GM21423 (cell line): ENCODE data around the gene DYNC1I2.
A peak's percentile ranks its signal among the peaks of the same experiment; 100 is the strongest.

Experiments used
- ATAC-seq: cut with Tn5 transposase; IDR thresholded peaks from one replicate; pipeline ENCODE4 v1.9.1; 2021; ENCODE audit warnings: mild to moderate bottlenecking, moderate library complexity; ENCODE audit not compliant: unreplicated experiment

Gene DYNC1I2

DNA sequence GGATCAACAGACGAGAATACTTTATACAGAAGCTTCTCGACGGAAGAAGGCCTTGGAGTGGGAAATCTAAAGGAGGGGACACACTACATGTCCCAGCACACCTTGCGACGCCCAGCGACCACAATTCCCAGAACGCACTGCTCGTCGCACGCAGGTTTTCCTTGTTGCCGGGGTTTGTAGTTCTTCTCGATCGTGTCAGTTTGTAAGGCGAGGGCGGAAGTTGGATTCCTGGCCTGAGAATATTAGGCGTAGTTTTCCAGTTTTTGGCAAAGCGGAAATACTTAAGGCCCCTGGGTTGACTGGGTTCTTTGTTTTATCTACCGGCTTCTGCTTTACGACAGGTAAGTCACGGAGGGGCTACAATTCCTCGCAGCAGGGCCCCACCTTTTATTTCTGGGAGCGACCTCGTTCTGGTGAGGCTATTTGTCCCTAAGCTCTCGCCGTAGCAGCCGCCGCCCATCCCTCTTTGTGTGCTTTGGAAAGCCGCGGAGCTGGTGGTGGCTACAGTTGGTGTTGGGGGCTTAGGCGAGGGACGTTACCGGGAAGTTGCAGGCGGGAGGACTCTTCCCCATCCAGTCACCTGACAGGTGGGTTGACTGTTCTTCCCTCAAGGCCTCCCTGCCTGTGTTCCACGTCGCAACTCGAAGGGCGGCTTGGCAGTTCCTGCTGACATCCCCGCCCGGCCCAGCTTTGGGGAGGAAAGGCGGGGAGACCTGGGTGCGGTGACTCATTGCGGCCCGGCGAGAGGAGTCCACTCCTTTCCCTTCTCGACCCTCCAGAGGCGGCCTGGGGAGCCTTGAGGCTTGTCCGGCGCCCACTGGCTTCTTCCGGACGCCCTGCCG lies at the start of gene DYNC1I2:
TSS of gene DYNC1I2 (plus strand) at position 183 of the 842 bp plus-strand sequence. CDS start 2,687 bp downstream, outside the sequence.
- ATAC-seq, result peak; percentile 82

- no peak for ATAC-seq
Observed at GRCh38 chr2:171651667-171652415, 35.4 kb upstream of the DYNC1I2 start.

GRCh38 chr2:171652416-171652785 lies 34.9 kb upstream of the DYNC1I2 start:
- peak; percentile 85 for ATAC-seq

DNA sequence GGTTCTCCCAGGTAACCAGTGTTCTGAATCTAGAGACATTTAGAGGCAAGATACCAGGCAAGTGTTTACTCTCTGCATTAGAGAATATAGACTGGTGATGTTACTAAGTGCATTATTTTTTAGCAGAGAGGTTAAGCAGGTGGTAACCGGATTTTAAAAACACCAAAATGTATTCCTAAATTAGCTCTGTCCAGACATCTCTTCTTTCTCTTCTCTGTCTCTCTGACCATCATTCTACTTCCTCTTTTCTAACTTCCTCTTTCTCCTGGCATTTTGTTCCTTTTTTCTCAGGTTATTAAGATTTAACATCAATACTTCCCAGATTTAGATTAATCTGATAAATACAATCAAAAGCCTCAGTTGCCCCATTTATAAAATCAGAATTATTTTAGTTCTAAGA lies 31.7 kb upstream of the DYNC1I2 start:
- peak; percentile 63 for ATAC-seq

DNA sequence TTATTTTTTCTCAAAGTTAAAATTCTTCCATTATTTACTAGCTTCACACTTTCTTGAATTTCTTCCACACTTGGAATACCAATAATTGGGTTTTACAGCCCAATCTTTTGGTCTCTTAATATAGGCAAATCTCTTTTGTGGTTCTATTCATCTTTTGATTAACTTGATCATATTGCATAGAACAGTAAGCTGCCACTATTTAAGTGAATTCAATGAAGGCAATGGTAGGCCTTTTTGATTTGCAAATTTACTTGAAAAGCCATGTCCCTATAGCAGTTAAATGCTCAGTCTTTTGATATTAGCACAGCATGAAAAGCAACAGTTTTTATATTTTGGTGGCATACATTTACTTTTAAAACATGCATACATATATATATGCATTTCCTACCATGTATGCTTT lies 20.2 kb upstream of the DYNC1I2 start:
- ATAC-seq, result no peak

- no peak for ATAC-seq
Observed at GRCh38 chr2:171668183-171668582, 19.1 kb upstream of the DYNC1I2 start.

- ATAC-seq, result no peak
Observed at GRCh38 chr2:171669121-171669520, 18.1 kb upstream of the DYNC1I2 start.

- no peak for ATAC-seq
Observed at GRCh38 chr2:171670655-171671054, 16.6 kb upstream of the DYNC1I2 start.

DNA sequence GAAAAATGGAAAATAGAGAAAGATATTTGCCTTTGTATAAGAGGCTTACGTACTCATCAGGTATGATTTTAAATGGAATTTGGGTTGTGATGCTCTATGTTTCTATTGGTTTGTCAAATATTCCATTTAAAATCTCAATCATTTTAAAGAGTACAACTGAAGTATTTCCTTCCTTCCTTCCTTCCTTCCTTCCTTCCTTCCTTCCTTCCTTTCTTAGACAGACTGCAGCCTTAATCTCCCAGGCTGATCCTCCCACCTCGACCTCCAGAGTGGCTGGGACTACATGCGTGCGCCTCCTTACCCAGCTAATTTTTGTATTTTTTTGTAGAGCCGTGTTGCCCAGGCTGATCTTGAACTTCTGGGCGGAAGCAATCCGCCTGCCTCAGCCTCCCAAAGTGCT lies 15.4 kb upstream of the DYNC1I2 start:
- no peak for ATAC-seq

DNA sequence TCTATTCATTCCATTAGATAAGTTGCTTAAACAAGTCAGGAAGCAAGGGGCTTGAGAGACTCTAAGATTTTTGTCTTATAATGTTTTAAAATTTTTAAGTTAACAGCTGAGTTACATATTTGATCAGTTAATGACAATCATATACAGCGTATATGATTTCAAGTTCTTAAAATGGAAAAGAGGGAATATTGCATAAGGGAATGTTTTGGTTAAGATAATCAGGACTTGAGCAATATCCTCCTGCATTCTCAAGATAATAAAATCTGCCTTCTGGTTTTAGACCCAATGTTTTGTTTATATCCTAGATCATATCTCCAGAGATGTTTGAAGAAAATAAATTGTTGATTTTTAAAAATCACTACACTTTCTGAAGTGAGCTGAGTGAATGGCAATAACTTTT lies 13.4 kb upstream of the DYNC1I2 start:
- ATAC-seq, result no peak

DNA sequence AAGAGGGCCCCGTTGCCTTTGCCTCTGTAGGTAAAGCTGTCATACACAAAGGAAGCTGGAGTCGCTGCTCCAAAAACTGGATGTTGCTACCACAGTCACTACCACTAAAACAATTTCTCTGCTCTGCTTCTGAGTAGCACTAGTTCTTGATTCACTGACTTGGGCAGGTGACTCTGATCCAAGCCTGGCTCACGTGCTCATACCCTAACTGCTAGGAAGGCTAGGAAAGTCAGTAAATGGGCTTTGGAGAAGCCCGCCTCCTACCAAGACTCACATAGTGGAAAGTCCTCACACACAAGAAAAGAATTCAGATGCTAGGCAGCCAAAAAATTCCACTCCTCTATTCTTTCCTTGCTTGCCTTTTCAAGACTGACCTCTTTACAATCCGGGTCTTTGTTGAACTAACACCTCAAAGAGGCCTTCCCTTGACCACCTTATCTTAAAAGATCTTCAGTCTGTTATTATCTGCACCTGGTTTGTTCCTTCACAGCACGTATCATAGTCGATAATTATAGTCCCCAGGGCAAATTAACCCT lies 11.4 kb upstream of the DYNC1I2 start:
- ATAC-seq, result no peak

DNA sequence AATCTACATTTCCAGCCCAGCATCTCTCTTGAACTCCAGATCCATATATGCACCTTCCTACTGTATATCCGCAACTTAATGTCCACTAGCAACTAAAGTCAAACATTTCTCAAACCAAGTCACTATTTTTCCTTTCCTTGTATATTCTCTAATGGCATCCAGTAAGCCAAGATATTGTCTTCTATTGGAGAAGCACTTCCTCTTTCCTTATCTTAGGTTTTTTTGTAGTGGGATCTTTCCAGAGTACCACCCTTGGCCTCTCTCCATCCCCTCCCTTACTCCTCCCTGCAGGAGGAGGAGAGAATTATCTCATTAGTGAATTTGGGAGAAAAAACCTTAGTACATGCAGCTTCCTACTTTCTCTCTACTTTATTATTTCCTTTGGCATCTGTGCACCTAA lies 8.7 kb upstream of the DYNC1I2 start:
- ATAC-seq, result no peak

- no peak for ATAC-seq
Observed at GRCh38 chr2:171688129-171688465, 828 bp downstream of the DYNC1I2 start.

- ATAC-seq, result no peak
Observed at GRCh38 chr2:171692331-171692730, 5.1 kb downstream of the DYNC1I2 start.

- no peak for ATAC-seq
Observed at GRCh38 chr2:171702781-171703556, 15.7 kb downstream of the DYNC1I2 start.

GRCh38 chr2:171703574-171704347 lies 16.5 kb downstream of the DYNC1I2 start:
- no peak for ATAC-seq

- no peak for ATAC-seq
Observed at GRCh38 chr2:171706152-171706803, 19.0 kb downstream of the DYNC1I2 start.

DNA sequence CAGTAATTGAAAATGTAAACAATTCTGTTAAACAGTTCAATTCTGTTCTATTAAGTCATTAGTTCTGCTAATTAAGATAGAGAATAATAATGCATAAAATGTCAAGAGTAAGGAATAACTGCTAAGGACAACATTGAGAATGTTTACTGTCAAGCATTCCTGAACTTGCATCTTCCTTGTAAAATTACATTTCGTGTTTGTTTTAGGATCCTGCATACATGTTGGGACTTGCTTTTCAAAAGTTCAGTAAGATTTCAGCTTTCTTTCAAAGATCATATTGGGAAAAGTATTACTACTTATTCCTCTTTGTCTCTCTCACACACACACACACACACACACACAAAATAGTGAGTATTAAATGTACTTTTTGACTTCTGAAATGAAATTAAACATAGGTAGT lies 20.5 kb downstream of the DYNC1I2 start:
- no peak for ATAC-seq

GRCh38 chr2:171709011-171709685 lies 21.9 kb downstream of the DYNC1I2 start:
- ATAC-seq, result no peak
